Stimulated activated CD4-positive, alpha-beta T cell treated with anti-CD3 and anti-CD28 coated beads, Interleukin-4, amount 100 ng/mL, for 48 hours (primary cell): Measurements from ENCODE around the gene FLOT1.
A peak's percentile ranks its signal among the peaks of the same experiment; 100 is the strongest.
"Not testable (repeated sequence)": the region's sequence is repeated elsewhere in the genome, so short reads cannot be mapped to it uniquely, and the experiment has no call there.

Source experiments
- DNase-seq, 2 donors: peaks; one replicate each; pipeline ENCODE4 v3.0.0-alpha.2; 2020; ENCODE audit warnings: low read depth in 2 of 2

Gene FLOT1

DNA sequence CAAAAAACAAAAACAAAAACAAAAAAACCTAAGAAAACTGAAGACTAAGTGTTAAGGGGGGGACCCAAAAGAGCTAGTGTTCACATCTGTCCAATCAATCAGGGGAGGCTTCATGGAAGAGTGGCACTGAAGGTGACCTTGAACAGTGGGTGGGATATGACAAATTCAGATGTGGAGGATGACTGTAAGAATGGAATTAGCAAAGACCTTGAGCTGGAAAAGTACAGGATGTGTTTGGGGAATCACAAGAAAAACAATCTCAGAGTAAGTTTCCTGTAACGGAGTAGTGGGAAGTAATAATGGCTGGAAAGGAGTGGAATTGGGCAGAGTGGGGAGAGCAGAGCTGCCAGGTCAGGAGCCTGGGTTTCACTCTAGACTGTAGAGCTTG is 4.8 kb upstream of the FLOT1 start:
- no peak for DNase-seq

DNA sequence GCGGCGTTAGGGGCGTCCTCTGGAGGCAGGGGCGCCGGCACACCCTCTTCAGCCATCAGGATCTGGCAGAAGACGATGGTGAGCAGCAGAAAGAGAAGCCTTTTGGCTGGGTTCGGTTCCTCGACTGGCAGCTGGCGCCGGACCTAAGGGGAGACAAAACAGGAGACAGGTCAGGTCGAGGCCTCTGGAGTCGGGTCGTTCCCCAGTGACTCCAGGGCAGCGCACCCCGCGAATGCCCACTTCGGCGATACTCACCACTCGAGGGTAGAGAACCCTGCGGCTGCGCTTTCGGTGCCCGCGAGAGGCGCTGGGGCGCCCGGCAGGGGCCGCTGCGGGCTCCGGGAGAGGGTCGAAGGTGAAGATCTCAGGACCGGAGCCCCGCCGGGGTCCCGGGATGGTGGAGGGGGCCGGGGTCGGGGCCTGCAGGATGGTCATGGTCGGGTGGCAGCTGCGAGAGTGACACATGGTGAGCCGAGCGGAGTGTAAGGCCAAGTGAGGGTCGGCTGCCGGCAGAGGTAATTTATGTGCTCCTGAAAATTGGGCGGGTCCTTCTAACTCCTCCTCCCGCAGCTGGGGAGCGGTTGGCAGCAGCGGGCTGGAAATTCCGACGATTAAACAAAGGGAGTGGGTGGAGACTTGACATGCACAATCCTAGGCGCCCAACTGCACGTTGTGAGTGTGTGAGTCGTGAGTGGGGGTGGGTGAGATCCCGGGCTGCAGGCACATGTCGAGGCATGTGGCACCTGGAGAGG is 1.7 kb upstream of the FLOT1 start, which contains the start of gene IER3:
TSS of gene IER3 (minus strand) at position 494 of the 752 bp plus-strand sequence. CDS start at position 465, 29 bp downstream.
- DNase-seq = peak; percentile 71 to 81

DNA sequence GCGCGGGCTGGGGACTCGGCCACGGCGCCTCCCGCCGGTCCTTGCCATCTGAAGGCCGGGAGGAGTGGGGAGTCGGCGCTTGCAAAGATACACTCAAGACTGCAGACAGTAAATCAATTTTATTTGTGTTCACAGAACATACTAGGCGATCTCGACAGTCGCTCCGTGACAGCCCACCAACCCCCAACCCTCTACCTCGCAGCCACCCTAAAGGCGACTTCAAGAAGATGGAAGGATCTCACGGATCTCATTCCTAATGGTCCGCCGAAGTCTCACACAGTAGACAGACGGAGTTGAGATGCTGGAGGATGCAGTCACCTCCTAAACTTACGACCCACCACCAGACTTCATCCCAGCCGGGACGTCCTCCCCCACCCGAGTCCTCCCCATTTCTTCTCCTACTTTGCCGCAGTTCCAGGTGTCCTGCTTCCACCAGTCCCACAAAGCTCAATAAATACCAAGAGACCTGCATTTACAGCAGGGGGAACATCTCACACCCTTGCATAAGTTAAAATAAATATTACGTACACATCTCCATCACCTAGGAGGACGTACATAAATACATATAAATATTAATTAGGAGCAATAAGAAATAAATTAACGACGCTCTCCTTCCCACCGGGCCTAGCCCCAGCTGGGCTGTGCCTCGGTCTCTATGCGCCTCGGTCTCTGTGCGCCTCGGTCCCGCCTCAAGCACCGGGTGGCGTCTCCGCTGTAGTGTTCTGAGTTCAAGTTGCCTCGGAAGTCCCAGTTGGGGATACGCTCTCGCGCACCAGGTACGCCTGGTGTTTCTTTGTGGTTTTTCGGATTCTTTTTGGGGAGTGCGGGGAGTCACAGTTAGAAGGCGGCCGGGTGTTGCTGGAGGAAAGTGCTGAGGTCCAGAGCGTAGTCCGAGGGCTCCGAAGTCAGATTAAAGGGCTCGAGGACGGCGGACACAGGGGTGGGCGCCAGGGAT is 889 bp upstream of the FLOT1 start:
- DNase-seq = no peak

GRCh38 chr6:30741789-30742315 is 635 bp downstream of the FLOT1 start:
- no peak for DNase-seq

DNA sequence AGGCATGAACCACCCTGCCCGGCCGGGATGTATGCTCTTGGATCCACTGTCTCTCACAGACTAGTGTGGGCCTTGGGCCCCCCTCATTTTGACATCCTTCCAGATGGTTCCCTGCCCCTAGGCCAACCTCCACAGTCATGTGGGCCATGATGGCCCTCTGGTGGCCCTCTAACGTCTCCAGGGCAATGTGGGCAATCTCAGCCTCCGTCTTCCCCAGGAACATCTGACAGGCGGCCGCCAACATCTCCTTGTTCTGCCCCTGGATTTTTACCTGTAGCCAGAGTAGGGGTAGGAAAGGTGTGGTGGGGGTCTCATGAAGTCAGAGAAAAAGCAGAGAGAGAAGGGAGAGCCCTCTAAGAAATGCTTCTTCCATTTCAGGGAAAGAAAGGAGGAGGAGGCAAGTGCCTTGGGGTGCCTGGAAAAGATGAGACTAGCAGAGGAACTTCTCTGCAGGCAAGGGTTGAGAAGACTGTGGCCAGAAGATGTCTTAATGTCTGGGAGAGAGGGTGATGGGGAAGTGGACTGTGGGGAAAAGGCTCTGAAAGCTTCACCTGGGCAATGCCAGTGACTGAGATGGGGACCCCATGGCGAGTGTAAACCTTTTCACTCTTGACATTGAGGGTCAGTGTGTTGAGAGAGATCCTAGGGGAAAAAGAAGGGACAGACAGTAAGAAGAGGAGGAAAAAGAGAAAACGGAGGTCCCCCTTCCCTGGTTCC is 1.3 kb downstream of the FLOT1 start:
- DNase-seq = no peak

DNA sequence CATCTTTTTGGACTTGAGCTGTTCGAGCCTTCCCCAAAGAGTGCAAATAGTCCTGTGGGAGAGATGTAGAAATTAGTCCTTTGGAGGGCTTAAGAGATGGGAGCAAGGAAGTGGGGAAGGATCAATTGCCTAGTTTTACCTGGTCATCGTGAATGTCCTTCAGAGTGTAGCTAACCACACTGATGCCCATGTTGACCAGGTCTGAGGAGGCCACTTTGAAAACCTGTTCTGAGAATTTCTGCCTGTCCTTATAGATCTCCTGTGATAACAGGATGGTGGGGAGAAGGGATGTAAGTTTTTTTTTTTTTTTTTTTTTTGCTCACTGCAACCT is 2.0 kb downstream of the FLOT1 start:
- no peak for DNase-seq

DNA sequence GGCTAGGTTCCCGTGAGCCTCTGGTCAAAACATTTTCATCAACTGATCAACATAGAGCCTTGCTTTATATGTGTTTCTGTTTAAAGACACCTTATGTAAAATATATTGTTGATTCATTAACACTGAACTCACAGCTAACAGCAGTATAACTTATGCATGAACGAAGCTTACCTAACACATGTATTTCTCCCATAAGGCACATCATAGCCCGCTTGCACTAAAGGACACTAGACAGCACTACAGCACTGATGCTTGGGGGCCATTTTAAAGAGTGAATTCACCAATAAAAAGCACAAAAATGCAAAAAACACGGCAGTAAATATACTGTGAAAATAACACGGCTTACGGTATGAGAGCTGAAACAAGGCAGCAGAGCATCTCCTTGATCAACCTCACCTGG is 4.0 kb downstream of the FLOT1 start:
- no peak for DNase-seq

DNA sequence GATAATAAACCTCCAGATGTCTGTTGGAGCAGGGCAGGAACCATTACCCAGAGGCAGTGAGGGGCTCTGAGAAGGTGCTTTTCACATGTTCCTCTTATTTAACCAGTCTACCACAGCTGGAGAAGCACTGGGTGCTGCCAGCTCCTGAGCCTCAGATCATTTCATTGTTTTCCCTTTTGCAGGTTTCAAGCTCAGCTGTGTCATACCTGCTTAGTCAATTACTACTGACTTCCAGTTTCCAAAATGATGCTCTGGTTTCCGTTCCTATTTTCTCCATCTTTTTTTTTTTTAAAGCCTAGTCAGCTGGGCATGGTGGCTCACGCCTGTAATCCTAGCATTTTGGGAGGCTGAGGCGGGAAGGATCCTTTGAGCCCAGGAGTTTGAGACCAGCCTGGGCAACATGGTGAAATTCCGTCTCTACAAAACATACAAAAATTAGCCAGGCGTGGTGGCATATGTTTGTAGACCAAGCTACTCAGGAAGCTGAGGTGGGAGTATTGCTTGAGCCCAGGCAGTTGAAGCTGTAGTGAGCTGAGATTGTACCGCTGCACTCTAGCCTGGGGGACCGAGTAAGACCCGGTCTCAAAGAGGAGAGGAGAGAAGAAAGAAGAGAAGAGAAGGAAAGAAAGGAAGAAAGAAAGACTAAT is 6.7 kb downstream of the FLOT1 start:
- DNase-seq = no peak

DNA sequence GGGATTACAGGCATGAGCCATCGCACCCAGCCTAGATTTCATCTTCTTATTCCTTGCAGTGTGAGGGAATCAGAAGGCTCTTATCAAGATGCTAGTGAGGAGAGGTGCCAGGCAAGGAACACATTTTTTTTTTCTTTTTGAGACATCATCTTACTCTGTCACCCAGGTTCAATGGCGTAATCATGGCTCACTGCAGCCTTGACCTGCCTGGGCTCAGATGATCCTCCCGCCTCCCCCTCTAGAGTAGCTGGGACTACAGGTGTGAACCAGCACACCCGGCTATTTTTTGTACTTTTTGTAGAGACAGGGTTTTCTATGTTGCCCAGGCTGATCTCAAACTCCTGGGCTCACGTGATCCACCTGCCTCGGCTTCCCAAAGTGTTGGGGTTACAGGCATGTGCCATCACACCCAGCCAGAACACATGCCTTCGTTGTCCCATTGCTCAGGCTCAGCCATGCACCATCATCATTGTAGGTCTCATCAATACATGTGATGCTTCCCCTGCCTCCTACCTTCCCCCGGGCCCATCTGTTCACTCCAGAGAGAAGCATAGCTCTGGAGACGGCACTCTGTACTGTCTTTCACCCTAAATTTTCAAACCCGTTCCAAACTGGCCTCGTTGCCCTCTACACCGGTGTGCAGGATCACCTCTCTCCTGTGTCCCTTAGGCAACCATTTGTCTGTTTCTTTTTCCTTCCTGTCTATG is 10.1 kb downstream of the FLOT1 start:
- no peak for DNase-seq

GRCh38 chr6:30730601-30731435 is 11.7 kb downstream of the FLOT1 start:
- peak; percentile 80 to 83 for DNase-seq

DNA sequence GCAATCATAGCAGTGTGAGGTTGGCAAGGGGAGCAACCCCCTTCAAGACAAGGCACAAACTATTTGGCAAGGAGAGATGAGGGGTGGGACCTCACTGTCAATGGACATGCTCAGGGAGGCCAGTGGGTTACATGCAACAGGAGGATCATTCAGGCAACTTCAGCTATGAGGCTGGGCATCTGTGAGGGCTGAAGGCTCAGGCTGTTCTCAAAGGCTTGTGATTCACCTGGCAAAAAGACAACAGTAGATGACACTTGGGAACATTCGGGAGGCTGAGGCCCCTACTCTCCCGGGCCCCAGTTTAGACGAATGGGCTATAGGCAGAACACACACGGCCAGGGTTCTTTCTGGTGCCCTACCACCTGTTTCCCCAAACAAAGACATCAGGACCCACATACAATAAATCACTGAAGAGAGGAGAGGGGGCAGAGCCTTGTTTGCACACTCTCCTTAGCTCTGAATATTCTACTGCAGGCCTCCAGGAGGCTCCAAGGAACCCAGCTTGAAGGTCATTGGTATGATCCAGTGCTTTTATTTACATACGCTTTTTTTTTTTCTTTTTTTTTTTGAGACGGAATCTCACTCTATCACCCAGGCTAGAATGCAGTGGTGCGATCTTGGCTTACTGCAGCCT is 14.4 kb downstream of the FLOT1 start:
- no peak for DNase-seq

DNA sequence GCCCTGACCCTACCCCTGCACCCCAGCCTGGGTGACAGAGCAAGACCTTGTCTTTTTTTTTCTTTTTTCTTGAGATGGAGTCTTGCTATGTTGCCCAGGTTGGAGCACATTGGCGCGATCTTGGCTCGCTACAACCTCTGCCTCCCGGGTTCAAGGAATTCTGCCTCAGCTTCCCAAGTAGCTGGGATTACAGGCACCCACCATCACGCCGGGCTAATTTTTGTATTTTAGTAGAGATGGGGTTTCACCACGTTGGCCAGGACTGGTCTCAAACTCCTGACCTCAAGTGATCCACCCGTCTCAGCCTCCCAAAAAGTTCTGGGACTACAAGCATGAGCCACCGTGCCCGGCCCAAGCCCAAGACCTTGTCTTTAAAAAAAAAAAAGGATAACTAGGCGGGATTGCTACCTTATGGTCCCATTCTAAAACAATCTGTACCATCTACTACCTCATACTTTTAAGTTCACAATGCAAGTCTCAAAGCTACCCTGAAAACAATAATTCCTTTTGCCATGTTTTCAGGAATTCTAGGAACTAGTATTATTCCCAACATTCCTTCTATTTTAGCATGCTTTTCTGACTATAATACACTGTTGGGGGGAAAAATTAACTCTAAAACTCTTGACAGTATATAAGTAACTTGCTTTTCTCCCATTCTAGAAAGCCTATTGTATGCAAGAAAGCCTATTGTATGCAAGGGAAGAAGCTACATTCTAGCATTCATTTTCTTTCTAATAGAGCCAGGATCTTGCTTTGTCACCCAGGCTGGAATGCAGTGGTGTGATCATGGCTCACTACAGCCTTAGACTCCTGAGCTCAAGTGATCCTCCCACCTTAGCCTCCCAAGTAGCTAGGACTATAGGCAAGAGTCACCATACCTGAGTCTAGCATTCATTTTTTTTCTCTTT is 15.7 kb downstream of the FLOT1 start:
- no peak for DNase-seq

DNA sequence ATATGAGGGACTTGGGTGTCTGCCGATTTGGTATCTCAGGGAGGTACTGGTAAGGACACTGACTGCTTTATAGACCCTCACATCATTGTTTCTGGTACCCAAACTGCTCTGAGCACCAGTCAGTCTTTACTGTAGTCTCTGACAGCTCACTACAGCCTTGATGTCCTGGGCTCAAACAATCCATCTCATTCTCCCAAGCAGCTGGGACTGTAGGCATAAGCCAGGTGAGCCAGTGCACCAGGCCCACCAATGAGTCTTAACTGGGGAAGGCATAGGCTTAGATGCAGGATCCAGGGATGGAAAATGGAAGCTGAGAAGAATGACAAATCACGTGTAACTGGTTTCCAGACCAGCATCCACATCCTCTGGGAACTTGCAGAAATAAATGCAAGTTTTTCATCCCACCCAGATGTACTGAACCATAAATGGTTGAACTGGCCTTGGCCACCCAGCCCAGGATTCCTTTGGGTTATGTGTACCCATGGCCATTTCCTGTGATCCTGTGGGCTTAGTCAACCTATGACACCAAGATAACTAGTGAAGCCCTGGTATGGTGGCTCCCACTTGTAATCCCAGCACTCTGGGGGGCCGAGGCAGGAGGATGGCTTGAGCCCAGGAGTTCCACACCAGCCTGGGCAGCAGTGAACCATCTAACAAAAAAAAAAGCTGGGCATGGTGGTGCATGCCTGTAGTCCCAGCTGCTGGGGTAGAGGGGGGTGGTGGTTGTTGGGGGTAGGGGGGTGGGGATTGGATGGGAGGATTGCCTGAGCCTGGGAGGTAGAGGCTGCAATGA is 16.6 kb downstream of the FLOT1 start:
- no peak for DNase-seq

DNA sequence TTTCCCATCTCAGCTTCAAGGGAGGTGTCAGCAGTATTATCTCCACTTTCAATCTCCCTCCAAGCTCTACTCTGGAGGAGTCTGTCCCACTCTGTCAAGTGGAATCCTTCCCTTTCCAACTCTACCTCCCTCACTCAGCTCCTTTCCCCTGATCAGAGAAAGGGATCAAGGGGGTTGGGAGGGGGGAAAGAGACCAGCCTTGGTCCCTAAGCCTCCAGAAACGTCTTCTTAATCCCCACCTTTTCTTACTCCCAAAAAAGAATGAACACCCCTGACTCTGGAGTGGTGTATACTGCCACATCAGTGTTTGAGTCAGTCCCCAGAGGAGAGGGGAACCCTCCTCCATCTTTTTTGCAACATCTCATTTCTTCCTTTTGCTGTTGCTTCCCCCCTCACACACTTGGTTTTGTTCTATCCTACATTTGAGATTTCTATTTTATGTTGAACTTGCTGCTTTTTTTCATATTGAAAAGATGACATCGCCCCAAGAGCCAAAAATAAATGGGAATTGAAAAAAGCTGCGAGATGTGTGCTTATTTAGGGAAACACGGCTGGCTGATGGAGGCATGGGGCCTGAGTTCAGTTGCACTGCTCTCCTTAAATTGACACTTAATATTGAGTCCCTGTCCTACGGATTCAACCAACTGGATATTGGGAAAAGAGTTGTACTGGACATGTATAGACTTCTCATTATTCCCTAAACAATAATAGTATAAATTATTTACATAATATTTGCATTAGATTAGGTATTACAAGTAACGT is 17.4 kb downstream of the FLOT1 start:
- no peak for DNase-seq

DNA sequence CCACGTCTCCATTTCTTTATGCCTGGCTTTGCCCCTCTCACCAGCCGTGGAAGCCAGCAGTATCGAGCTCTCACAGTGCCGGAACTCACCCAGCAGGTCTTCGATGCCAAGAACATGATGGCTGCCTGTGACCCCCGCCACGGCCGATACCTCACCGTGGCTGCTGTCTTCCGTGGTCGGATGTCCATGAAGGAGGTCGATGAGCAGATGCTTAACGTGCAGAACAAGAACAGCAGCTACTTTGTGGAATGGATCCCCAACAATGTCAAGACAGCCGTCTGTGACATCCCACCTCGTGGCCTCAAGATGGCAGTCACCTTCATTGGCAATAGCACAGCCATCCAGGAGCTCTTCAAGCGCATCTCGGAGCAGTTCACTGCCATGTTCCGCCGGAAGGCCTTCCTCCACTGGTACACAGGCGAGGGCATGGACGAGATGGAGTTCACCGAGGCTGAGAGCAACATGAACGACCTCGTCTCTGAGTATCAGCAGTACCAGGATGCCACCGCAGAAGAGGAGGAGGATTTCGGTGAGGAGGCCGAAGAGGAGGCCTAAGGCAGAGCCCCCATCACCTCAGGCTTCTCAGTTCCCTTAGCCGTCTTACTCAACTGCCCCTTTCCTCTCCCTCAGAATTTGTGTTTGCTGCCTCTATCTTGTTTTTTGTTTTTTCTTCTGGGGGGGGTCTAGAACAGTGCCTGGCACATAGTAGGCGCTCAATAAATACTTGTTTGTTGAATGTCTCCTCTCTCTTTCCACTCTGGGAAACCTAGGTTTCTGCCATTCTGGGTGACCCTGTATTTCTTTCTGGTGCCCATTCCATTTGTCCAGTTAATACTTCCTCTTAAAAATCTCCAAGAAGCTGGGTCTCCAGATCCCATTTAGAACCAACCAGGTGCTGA is 18.4 kb downstream of the FLOT1 start:
- DNase-seq = not testable (repeated sequence)
